ENCODE results near the gene MCAM.

MCAM gene

GRCh38 chr11:119263352-119263940 is 53.5 kb downstream of the MCAM start:
- no peak for DNase-seq (ENCODE audit: low spot score)

- no peak for DNase-seq (ENCODE audit: low spot score)
Measured at GRCh38 chr11:119262668-119263351, 54.1 kb downstream of the MCAM start.

GRCh38 chr11:119258983-119259382 is 57.9 kb downstream of the MCAM start:
- no peak for DNase-seq (ENCODE audit: low spot score)

Measured in cerebellar cortex (tissue), 1 donor.